ENCODE measurements around the gene TACC2. TPM values are rescaled to one million over a fixed set of nuclear protein-coding genes. Genes with fewer than 3 reads are reported as not detected.

Gene TACC2
- total RNA-seq, 2 experiments from 2014 or later, result not detected

DNA sequence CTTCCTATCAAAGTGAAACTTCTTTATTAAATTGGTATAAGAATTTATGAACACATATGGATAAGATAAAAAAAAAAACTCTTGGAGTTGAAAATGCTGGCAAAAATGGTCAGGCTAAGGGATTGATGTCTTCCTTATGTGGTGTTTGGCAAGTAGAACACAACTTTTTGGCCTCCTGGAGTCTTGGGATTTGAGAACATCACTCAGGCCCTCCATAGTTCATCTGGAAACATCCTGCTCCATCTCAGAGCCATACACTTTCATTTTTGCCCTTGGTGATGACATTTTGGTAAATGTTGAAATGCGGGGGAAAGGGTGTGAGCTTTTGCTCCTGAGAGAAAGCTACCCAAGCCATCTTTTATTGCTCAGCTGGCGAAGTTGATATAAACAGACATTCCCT is 254.6 kb downstream of the TACC2 start:
- H3K27ac Mint-ChIP-seq, result no peak overlapping the region

DNA sequence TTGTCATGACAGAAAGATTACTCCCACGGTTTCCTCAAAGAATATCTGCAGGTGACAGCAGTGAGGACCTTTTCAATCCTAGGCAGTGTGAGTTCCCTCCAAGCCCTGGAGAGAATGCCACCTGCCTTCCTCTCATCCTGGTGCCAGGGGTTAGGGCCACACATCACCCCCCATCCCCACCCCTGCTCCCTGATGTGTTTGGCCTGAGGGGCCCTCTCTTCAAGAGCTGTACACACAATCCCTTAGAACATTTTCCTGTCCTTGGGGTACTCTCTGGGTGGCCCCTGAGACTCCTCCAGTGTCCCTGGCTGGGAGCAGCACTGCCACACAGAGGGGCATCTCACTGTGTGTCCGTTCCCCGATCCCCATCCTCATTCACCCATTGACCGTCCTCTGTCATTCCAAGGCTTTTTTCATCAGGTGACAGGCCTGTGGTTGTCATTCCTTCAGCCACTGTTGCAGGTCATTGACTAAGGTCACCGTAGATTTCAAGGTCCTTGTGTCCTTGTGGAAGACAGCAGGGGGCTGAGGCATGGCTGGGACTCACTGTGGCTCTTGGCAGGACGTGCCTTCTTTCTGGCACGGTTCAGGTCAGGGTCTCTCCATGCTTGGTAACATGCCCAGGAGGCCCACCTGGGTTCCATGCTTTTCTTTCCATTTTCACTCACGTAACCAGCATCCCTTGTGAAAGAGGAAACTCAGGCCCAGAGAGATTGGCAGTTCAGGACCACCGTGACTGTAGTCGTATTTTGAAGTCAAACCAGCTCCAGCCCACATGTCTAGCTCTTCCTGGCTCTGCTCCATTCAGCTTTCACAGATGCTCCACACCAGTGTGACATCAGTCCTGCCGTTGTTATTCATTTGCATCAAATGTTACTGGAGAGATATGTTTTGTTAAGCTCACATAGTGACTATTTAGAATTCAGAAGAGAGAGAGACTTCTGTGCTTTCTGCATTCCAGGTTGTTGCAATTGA is 255.3 kb downstream of the TACC2 start:
- no peaks in the 10 kb centered on the region for H3K36me3 Mint-ChIP-seq (ENCODE audit: low read depth)
- H3K4me3 Mint-ChIP-seq, result no peak overlapping the region
- no peak overlapping the region for H3K27ac Mint-ChIP-seq
- ChIA-PET CTCF (no interaction called here), POLR2A (interaction anchor here (0.6 kb wide), 1 partner anchor 14 kb away, joined by 3 read pairs; no protein-coding TSS in a partner anchor)
- H3K27me3 Mint-ChIP-seq, result peaks cover 2% of the 10 kb centered on the region
- H3K9me3 Mint-ChIP-seq, result no peaks in the 10 kb centered on the region
- DNase-seq, result no peak
- H3K4me1 Mint-ChIP-seq, result no peaks in the 10 kb centered on the region

More for the DNA sequence above, 254.6 kb downstream of the TACC2 start:
- no peaks in the 10 kb centered on the region for H3K9me3 Mint-ChIP-seq
- peaks cover 2% of the 10 kb centered on the region for H3K27me3 Mint-ChIP-seq
- DNase-seq, result no peak
- POLR2A ChIA-PET, result interaction anchor here (0.6 kb wide), 1 partner anchor 15 kb away, joined by 3 read pairs; no protein-coding TSS in a partner anchor
- no peaks in the 10 kb centered on the region for H3K4me1 Mint-ChIP-seq
- CTCF ChIA-PET, result no interaction called here
- H3K4me3 Mint-ChIP-seq, result no peak overlapping the region
- no peaks in the 10 kb centered on the region for H3K36me3 Mint-ChIP-seq (ENCODE audit: low read depth)

DNA sequence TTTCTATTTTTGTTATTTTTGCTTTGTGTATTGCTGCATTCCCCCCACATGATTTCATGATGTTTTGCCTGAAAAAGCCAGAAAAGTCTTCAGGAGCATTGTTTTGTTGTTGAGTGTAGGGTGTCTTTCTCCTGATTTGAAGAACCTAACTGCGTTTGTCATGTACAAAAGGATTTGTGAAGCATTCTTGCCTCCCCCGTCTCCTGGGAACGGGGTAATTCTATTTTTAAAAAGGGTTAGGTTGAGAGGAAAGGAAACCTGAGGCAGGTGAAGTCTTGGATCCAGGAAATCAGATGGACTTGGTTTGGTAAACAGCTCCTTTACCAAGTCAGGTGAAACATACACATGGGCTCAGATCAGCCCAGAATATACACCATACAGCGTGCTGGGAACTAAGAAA is 256.2 kb downstream of the TACC2 start:
- Mint-ChIP-seq H3K4me1 (no peaks in the 10 kb centered on the region), H3K27me3 (peaks cover 2% of the 10 kb centered on the region), H3K36me3 (ENCODE audit: low read depth) (no peaks in the 10 kb centered on the region), H3K9me3 (no peaks in the 10 kb centered on the region), H3K27ac (no peak overlapping the region), H3K4me3 (no peak overlapping the region)
- DNase-seq, result no peak
- POLR2A ChIA-PET, result no interaction called here
- CTCF ChIA-PET, result interaction anchor here (0.9 kb wide), 1 partner anchor 9 kb away, joined by 3 read pairs; no protein-coding TSS in a partner anchor

DNA sequence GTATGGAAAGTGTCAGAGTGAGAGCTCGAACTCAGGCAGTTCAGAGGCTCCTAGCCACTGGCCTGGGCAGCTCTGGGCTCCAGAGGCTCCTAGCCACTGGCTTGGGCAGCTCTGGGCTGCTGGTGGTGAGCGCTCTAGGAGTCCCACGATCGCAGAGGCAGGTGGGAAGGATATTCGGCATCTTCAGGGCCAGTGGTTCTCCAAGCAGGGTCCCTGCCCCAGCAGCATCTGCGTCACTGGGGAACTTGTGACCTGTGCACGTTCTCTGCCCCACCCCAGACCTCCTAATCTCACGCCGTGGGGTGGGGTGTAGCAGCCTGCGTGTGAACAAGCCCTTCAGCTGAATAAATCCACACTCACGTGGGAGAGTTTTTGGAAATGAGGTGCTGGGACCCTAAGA is 256.9 kb downstream of the TACC2 start:
- Mint-ChIP-seq H3K27ac (no peak overlapping the region), H3K4me1 (no peaks in the 10 kb centered on the region), H3K36me3 (ENCODE audit: low read depth) (no peaks in the 10 kb centered on the region), H3K27me3 (peaks cover 2% of the 10 kb centered on the region), H3K4me3 (no peak overlapping the region), H3K9me3 (no peaks in the 10 kb centered on the region)
- no peak for DNase-seq
- ChIA-PET CTCF (interaction anchor here (0.9 kb wide), 1 partner anchor 9 kb away, joined by 3 read pairs; no protein-coding TSS in a partner anchor), POLR2A (no interaction called here)

GRCh38 chr10:122246830-122247520 is 258.0 kb downstream of the TACC2 start:
- Mint-ChIP-seq H3K4me3 (no peak overlapping the region), H3K27ac (no peak overlapping the region), H3K36me3 (ENCODE audit: low read depth) (no peaks in the 10 kb centered on the region), H3K27me3 (peaks cover 2% of the 10 kb centered on the region), H3K9me3 (no peaks in the 10 kb centered on the region), H3K4me1 (no peaks in the 10 kb centered on the region)
- DNase-seq, result no peak
- CTCF ChIA-PET, result no interaction called here
- POLR2A ChIA-PET, result no interaction called here

DNA sequence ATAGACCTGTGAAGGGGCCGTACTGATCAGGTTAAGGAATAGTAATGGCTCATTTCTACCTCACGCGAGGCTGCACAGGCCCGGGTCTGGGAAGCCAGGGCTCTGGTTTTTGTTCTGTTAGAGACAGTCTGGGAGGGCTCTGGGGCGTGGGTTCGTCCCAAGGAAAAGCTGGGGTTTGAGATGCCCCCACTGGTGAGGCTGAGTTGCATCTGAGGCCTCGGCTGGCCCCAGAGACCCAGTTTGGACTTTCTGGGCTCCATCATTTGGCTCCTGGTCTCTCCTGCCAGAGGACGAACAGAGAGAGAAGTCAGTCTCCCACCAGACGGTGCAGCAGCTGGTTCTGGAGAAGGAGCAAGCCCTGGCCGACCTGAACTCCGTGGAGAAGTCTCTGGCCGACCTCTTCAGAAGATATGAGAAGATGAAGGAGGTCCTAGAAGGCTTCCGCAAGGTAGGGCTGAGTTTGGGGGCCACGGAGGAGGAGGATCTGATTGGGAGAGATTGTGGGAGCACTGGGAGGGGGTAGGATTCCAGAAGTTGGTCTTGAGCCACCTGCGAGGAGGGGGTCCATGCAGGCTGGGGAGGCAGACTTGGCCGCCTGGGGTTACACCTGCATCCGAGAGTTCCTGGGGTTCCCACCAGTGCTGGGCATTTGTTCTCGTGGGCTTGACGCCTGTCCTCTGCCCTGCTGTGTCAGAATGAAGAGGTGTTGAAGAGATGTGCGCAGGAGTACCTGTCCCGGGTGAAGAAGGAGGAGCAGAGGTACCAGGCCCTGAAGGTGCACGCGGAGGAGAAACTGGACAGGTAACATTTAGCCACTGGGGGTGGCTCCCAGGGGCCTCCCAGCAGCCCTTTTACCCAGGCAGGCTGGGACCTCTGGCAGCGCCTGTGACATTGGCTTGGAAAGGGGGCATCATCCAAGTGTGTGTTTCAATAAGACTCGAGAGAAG is 259.7 kb downstream of the TACC2 start:
- Mint-ChIP-seq H3K4me3 (no peak overlapping the region), H3K4me1 (no peaks in the 10 kb centered on the region), H3K27me3 (peaks cover 2% of the 10 kb centered on the region), H3K36me3 (ENCODE audit: low read depth) (no peaks in the 10 kb centered on the region), H3K9me3 (no peaks in the 10 kb centered on the region), H3K27ac (no peak overlapping the region)
- DNase-seq, result no peak
- POLR2A ChIA-PET, result no interaction called here
- CTCF ChIA-PET, result no interaction called here

GRCh38 chr10:122249303-122249850 is 260.4 kb downstream of the TACC2 start:
- peaks cover 2% of the 10 kb centered on the region for H3K27me3 Mint-ChIP-seq
- no peaks in the 10 kb centered on the region for H3K9me3 Mint-ChIP-seq
- H3K4me3 Mint-ChIP-seq, result no peak overlapping the region
- no peaks in the 10 kb centered on the region for H3K4me1 Mint-ChIP-seq
- H3K27ac Mint-ChIP-seq, result no peak overlapping the region
- H3K36me3 Mint-ChIP-seq (ENCODE audit: low read depth), result no peaks in the 10 kb centered on the region
- ChIA-PET CTCF (no interaction called here), POLR2A (no interaction called here)
- DNase-seq, result no peak

DNA sequence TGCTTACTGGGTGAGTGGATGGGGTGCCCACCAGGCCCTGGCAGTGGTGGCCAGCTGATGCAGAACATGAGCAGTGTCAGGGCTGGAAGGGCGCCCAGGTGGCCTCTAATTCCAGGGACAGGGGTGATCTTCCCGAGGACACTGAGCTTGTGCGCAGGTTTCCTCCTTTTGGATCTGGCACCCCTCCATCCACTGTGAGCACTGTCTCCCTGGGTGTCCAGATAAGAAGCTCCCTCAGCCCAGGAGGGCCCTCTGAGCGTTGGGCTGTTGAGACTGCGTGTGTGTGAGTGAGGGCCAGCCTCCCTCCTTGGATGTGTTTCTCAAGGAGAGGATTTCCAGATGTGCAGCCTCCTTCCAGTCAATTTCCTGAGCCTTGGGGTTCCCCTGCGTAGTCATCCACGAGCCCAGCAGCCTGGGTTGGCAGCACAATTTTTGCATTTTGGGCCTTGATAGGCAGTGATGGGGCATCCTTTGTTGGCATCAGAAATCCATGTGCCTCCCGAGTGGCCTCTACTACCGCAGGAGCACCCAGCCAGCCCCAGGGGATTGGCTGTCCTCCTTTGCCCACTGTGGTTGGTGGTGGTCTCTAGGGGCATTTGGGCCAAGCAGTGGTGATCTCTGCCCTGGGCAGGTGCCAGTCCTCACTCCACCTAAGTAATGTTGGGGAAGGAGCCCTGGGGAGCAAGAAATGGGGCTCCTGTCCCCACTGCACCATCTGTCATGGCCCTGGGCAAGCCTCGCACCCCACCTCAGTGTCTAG is 261.2 kb downstream of the TACC2 start:
- no peak for DNase-seq
- no peaks in the 10 kb centered on the region for H3K9me3 Mint-ChIP-seq
- H3K27me3 Mint-ChIP-seq, result no peaks in the 10 kb centered on the region
- ChIA-PET CTCF (no interaction called here), POLR2A (no interaction called here)
- no peaks in the 10 kb centered on the region for H3K4me1 Mint-ChIP-seq
- no peak overlapping the region for H3K27ac Mint-ChIP-seq
- H3K36me3 Mint-ChIP-seq (ENCODE audit: low read depth), result no peaks in the 10 kb centered on the region
- no peak overlapping the region for H3K4me3 Mint-ChIP-seq

DNA sequence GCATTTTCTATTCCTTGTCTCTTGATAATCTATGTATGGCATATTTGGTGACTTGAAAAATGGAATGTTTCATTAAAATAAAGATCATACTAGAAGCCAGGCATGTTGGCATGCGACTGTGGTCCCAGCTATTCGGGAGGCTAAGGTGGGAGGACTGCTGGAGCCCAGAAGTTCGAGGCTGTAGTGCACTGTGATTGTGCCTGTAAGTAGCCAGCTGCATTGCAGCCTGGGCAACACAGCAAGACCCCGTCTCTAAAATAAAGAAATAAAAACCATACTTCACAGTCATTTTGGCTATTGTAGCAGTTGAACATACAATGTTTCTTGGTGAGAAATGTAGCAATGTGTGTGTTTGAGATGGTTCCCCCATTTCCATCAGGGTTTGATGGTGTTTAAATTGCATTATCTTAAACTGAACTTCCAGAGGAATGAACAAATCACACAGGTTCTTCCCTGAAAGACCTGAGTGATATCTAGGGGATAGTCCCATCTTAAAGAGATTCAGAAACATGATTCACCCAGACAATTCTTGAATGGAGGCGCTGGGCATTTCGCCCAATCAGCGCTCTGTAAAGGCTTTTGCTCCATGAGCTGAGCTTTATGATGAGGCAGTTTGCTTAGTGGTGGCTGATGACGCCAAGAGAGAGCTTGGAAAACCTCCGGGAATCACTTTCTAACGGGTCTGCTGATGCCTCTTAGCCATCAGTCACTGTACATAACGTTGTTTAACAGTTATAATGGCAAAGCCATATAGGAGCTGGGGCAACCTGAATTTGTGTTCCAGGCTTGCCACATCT is 262.7 kb downstream of the TACC2 start:
- CTCF ChIA-PET, result interaction anchor here (1.4 kb wide), 1 partner anchor 16 kb away, joined by 3 read pairs; no protein-coding TSS in a partner anchor
- Mint-ChIP-seq H3K27me3 (no peaks in the 10 kb centered on the region), H3K27ac (no peak overlapping the region), H3K4me1 (no peaks in the 10 kb centered on the region), H3K9me3 (no peaks in the 10 kb centered on the region), H3K4me3 (no peak overlapping the region), H3K36me3 (ENCODE audit: low read depth) (no peaks in the 10 kb centered on the region)
- no peak for DNase-seq
- POLR2A ChIA-PET, result no interaction called here

DNA sequence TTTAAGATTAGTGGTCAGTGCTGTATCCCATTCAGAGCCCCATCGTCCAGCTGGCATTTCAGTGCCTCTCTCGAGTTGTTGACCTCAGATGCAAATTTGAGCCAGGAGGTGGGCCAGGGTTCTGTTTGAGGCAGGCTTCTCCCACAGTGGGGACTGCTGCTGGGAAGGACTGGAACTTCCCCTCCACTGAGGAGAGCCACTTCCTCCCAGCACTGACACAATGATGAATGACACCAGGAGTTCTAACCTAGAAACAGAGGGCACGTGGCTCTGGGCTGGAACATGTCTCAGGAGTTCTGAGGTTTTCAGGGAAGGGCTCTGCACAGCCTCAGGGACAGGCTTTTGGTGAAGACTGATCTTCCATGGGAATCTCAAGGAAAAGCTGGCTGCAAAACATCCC is 263.8 kb downstream of the TACC2 start:
- POLR2A ChIA-PET, result no interaction called here
- no peaks in the 10 kb centered on the region for H3K27me3 Mint-ChIP-seq
- no peak for DNase-seq

DNA sequence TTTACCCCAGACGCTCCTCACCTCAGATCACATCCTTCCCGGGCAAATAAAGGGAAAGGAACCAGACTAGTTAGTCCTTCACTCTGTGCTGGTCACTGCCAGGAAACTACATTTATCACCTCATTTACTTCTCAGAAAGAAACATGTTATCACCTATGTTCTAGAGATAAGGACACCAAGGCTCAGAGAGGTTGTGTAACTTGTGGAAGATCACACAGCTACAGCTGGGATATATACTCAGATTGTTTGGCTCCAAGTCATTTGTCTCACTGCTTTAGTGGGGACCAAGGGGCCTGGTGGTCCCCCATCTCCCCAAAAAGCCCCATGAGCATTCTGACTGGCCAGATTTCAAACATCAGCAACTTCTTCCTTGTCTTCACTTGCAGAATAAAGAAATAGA is 264.6 kb downstream of the TACC2 start:
- Mint-ChIP-seq H3K27ac (no peak overlapping the region), H3K27me3 (no peaks in the 10 kb centered on the region), H3K9me3 (no peaks in the 10 kb centered on the region), H3K4me3 (no peak overlapping the region), H3K4me1 (no peaks in the 10 kb centered on the region), H3K36me3 (ENCODE audit: low read depth) (no peaks in the 10 kb centered on the region)
- POLR2A ChIA-PET, result no interaction called here
- DNase-seq, result no peak
- CTCF ChIA-PET, result no interaction called here

More for the DNA sequence above, 263.8 kb downstream of the TACC2 start:
- H3K4me1 Mint-ChIP-seq, result no peaks in the 10 kb centered on the region
- no peaks in the 10 kb centered on the region for H3K36me3 Mint-ChIP-seq (ENCODE audit: low read depth)
- no peaks in the 10 kb centered on the region for H3K9me3 Mint-ChIP-seq
- H3K27ac Mint-ChIP-seq, result no peak overlapping the region
- CTCF ChIA-PET, result no interaction called here
- H3K4me3 Mint-ChIP-seq, result no peak overlapping the region

Data from activated CD4-positive, alpha-beta memory T cell treated with anti-CD3 and anti-CD28 coated beads, Interleukin-2, amount 10 ng/mL, durations not matched to agents 7 days and 5 days (primary cell).